Measurements from ENCODE around the gene MBD1. TPM values are rescaled to one million over a fixed set of nuclear protein-coding genes. Genes with fewer than 3 reads are reported as not detected.
A peak's percentile ranks its signal among the peaks of the same experiment; 100 is the strongest.

The MBD1 gene, protein sequence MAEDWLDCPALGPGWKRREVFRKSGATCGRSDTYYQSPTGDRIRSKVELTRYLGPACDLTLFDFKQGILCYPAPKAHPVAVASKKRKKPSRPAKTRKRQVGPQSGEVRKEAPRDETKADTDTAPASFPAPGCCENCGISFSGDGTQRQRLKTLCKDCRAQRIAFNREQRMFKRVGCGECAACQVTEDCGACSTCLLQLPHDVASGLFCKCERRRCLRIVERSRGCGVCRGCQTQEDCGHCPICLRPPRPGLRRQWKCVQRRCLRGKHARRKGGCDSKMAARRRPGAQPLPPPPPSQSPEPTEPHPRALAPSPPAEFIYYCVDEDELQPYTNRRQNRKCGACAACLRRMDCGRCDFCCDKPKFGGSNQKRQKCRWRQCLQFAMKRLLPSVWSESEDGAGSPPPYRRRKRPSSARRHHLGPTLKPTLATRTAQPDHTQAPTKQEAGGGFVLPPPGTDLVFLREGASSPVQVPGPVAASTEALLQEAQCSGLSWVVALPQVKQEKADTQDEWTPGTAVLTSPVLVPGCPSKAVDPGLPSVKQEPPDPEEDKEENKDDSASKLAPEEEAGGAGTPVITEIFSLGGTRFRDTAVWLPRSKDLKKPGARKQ
- 39.5 and 40.1 TPM in 2 replicates for polyA plus RNA-seq (2013)

- Histone ChIP-seq H3K79me1 (ENCODE audit: low read length) (peaks cover 9% of the 10 kb centered on the region), H3K27ac (ENCODE audit: low read depth, low read length) (peak within 1 kb of the TSS; percentile 77), H3K14ac (ENCODE audit: low read length) (peak within 1 kb of the TSS; percentile 88), H3K27me3 (ENCODE audit: insufficient read depth, low read length) (no peaks in the 10 kb centered on the region), H2BK5ac (ENCODE audit: low read depth, low read length, poor library complexity) (peak within 1 kb of the TSS; percentile 29), H3K9me3 (ENCODE audit: insufficient read depth, low read depth, low read length) (no peaks in the 10 kb centered on the region), H3K4me2 (ENCODE audit: low read length) (peak within 1 kb of the TSS; percentile 76), H2AK5ac (ENCODE audit: low read length) (peak within 1 kb of the TSS; percentile 65), H4K8ac (ENCODE audit: low read depth, low read length) (peak within 1 kb of the TSS; percentile 96), H3K23ac (ENCODE audit: low read length) (no peak within 1 kb of the TSS), H3K36me3 (ENCODE audit: control insufficient read depth in 1 of 2, insufficient read depth in 2 of 2, low read length in 2 of 2) (peaks cover 48 to 53% of the 10 kb centered on the region in 2 experiments), H3K4ac (ENCODE audit: low read depth, low read length) (peak within 1 kb of the TSS; percentile 50), H3K4me1 (ENCODE audit: control insufficient read depth in 1 of 2, insufficient read depth in 2 of 2, low read length in 2 of 2) (peaks cover 15 to 17% of the 10 kb centered on the region in 2 experiments), H2BK120ac (ENCODE audit: insufficient read depth, low read length, poor library complexity) (peak within 1 kb of the TSS; percentile 39), H3K4me3 (ENCODE audit: low read depth, low read length) (peak within 1 kb of the TSS; percentile 99), H2AFZ (ENCODE audit: insufficient read depth, low read length, poor library complexity) (peak within 1 kb of the TSS; percentile 64), H2BK12ac (ENCODE audit: low read length) (no peak within 1 kb of the TSS), H4K12ac (ENCODE audit: low read depth, low read length) (peak within 1 kb of the TSS; percentile 79), H3K9ac (ENCODE audit: low read length) (peak within 1 kb of the TSS; percentile 93), H4K91ac (ENCODE audit: low read depth, low read length) (peak within 1 kb of the TSS; percentile 80), H3K79me2 (ENCODE audit: control insufficient read depth, insufficient read depth, low read length, poor library complexity) (peaks cover 13% of the 10 kb centered on the region), H3K18ac (ENCODE audit: low read length) (peak within 1 kb of the TSS; percentile 74)
- WGBS (ENCODE audit: extremely low coverage, insufficient coverage, insufficient read length), result no CpG with 5 or more reads among the region's 63 CpGs
- peak; percentile 98 for DNase-seq
Observed at GRCh38 chr18:50281295-50281971, at the start of gene MBD1. Gene MBD1 (minus strand): TSS chr18:50281523. CDS start chr18:50279992, 1,531 bp downstream.

GRCh38 chr18:50330176-50330575, 48.9 kb upstream of the MBD1 start:
- no peak overlapping the region for H3K4me2 ChIP-seq (ENCODE audit: low read length)
- H3K27me3 ChIP-seq (ENCODE audit: insufficient read depth, low read length), result no peaks in the 10 kb centered on the region
- H4K8ac ChIP-seq (ENCODE audit: low read depth, low read length), result no peak overlapping the region
- no peak overlapping the region for H2BK120ac ChIP-seq (ENCODE audit: insufficient read depth, low read length, poor library complexity)
- no peak overlapping the region for H3K9ac ChIP-seq (ENCODE audit: low read length)
- no peaks in the 10 kb centered on the region for H3K4me1 ChIP-seq (ENCODE audit: control insufficient read depth in 1 of 2, insufficient read depth in 2 of 2, low read length in 2 of 2)
- H3K36me3 ChIP-seq (ENCODE audit: control insufficient read depth in 1 of 2, insufficient read depth in 2 of 2, low read length in 2 of 2), result no peaks in the 10 kb centered on the region
- H3K79me2 ChIP-seq (ENCODE audit: control insufficient read depth, insufficient read depth, low read length, poor library complexity), result no peaks in the 10 kb centered on the region
- no peak overlapping the region for H2BK12ac ChIP-seq (ENCODE audit: low read length)
- no peak for DNase-seq
- H4K91ac ChIP-seq (ENCODE audit: low read depth, low read length), result no peak overlapping the region
- H2AK5ac ChIP-seq (ENCODE audit: low read length), result no peak overlapping the region
- no peak overlapping the region for H2AFZ ChIP-seq (ENCODE audit: insufficient read depth, low read length, poor library complexity)
- no peak overlapping the region for H2BK5ac ChIP-seq (ENCODE audit: low read depth, low read length, poor library complexity)
- H3K23ac ChIP-seq (ENCODE audit: low read length), result no peak overlapping the region
- H3K4ac ChIP-seq (ENCODE audit: low read depth, low read length), result no peak overlapping the region
- no peaks in the 10 kb centered on the region for H3K9me3 ChIP-seq (ENCODE audit: insufficient read depth, low read depth, low read length)
- no peaks in the 10 kb centered on the region for H3K79me1 ChIP-seq (ENCODE audit: low read length)
- H3K27ac ChIP-seq (ENCODE audit: low read depth, low read length), result no peak overlapping the region
- H4K12ac ChIP-seq (ENCODE audit: low read depth, low read length), result no peak overlapping the region
- H3K18ac ChIP-seq (ENCODE audit: low read length), result no peak overlapping the region
- no peak overlapping the region for H3K14ac ChIP-seq (ENCODE audit: low read length)
- H3K4me3 ChIP-seq (ENCODE audit: low read depth, low read length), result no peak overlapping the region

GRCh38 chr18:50327983-50328382, 46.7 kb upstream of the MBD1 start:
- no peak overlapping the region for H3K27ac ChIP-seq (ENCODE audit: low read depth, low read length)
- H2BK5ac ChIP-seq (ENCODE audit: low read depth, low read length, poor library complexity), result no peak overlapping the region
- no peak overlapping the region for H3K4me3 ChIP-seq (ENCODE audit: low read depth, low read length)
- no peak for DNase-seq
- H3K36me3 ChIP-seq (ENCODE audit: control insufficient read depth in 1 of 2, insufficient read depth in 2 of 2, low read length in 2 of 2), result no peaks in the 10 kb centered on the region
- no peak overlapping the region for H2BK12ac ChIP-seq (ENCODE audit: low read length)
- H2AFZ ChIP-seq (ENCODE audit: insufficient read depth, low read length, poor library complexity), result no peak overlapping the region
- H3K18ac ChIP-seq (ENCODE audit: low read length), result no peak overlapping the region
- no peak overlapping the region for H2AK5ac ChIP-seq (ENCODE audit: low read length)
- no peak overlapping the region for H4K8ac ChIP-seq (ENCODE audit: low read depth, low read length)
- no peak overlapping the region for H4K12ac ChIP-seq (ENCODE audit: low read depth, low read length)
- H3K9ac ChIP-seq (ENCODE audit: low read length), result no peak overlapping the region
- no peaks in the 10 kb centered on the region for H3K79me1 ChIP-seq (ENCODE audit: low read length)
- H3K14ac ChIP-seq (ENCODE audit: low read length), result no peak overlapping the region
- H3K9me3 ChIP-seq (ENCODE audit: insufficient read depth, low read depth, low read length), result no peaks in the 10 kb centered on the region
- no peaks in the 10 kb centered on the region for H3K4me1 ChIP-seq (ENCODE audit: control insufficient read depth in 1 of 2, insufficient read depth in 2 of 2, low read length in 2 of 2)
- H3K27me3 ChIP-seq (ENCODE audit: insufficient read depth, low read length), result no peaks in the 10 kb centered on the region
- H4K91ac ChIP-seq (ENCODE audit: low read depth, low read length), result no peak overlapping the region
- WGBS (ENCODE audit: extremely low coverage, insufficient coverage, insufficient read length), result no CpG with 5 or more reads among the region's 3 CpGs
- H3K4ac ChIP-seq (ENCODE audit: low read depth, low read length), result no peak overlapping the region
- H3K79me2 ChIP-seq (ENCODE audit: control insufficient read depth, insufficient read depth, low read length, poor library complexity), result no peaks in the 10 kb centered on the region
- H3K4me2 ChIP-seq (ENCODE audit: low read length), result no peak overlapping the region
- no peak overlapping the region for H2BK120ac ChIP-seq (ENCODE audit: insufficient read depth, low read length, poor library complexity)
- H3K23ac ChIP-seq (ENCODE audit: low read length), result no peak overlapping the region

- Histone ChIP-seq H3K4me3 (ENCODE audit: low read depth, low read length) (no peak overlapping the region), H3K9me3 (ENCODE audit: insufficient read depth, low read depth, low read length) (no peaks in the 10 kb centered on the region), H4K8ac (ENCODE audit: low read depth, low read length) (no peak overlapping the region), H4K12ac (ENCODE audit: low read depth, low read length) (no peak overlapping the region), H4K91ac (ENCODE audit: low read depth, low read length) (no peak overlapping the region), H2AK5ac (ENCODE audit: low read length) (no peak overlapping the region), H3K27me3 (ENCODE audit: insufficient read depth, low read length) (no peaks in the 10 kb centered on the region), H3K27ac (ENCODE audit: low read depth, low read length) (no peak overlapping the region), H2BK120ac (ENCODE audit: insufficient read depth, low read length, poor library complexity) (no peak overlapping the region), H3K18ac (ENCODE audit: low read length) (no peak overlapping the region), H3K14ac (ENCODE audit: low read length) (no peak overlapping the region), H2BK5ac (ENCODE audit: low read depth, low read length, poor library complexity) (no peak overlapping the region), H3K9ac (ENCODE audit: low read length) (no peak overlapping the region), H3K79me2 (ENCODE audit: control insufficient read depth, insufficient read depth, low read length, poor library complexity) (no peaks in the 10 kb centered on the region), H3K23ac (ENCODE audit: low read length) (no peak overlapping the region), H2AFZ (ENCODE audit: insufficient read depth, low read length, poor library complexity) (no peak overlapping the region), H3K4ac (ENCODE audit: low read depth, low read length) (no peak overlapping the region), H3K4me1 (ENCODE audit: control insufficient read depth in 1 of 2, insufficient read depth in 2 of 2, low read length in 2 of 2) (no peaks in the 10 kb centered on the region), H3K36me3 (ENCODE audit: control insufficient read depth in 1 of 2, insufficient read depth in 2 of 2, low read length in 2 of 2) (no peaks in the 10 kb centered on the region), H3K79me1 (ENCODE audit: low read length) (no peaks in the 10 kb centered on the region), H3K4me2 (ENCODE audit: low read length) (no peak overlapping the region), H2BK12ac (ENCODE audit: low read length) (no peak overlapping the region)
- no CpG with 5 or more reads among the region's 5 CpGs for WGBS (ENCODE audit: extremely low coverage, insufficient coverage, insufficient read length)
- no peak for DNase-seq
Observed at GRCh38 chr18:50320719-50321118, 39.4 kb upstream of the MBD1 start.
